Activated CD4-positive, alpha-beta T cell treated with anti-CD3 and anti-CD28 coated beads, Interleukin-2, amount 10 ng/mL, durations not matched to agents 7 days and 5 days (primary cell): ENCODE results near the gene RHBDF2. TPM values are rescaled to one million over a fixed set of nuclear protein-coding genes. Genes with fewer than 3 reads are reported as not detected.
A peak's percentile ranks its signal among the peaks of the same experiment; 100 is the strongest.

Source experiments
- CTCF ChIA-PET: fragments of 350-600 bp; sonication (Branson Sonifier 250); formaldehyde crosslinking; loops from one replicate; lab custom pipeline; 2021; ENCODE audit warnings: antibody characterized with exemption; lab: Charles Lee
- POLR2A ChIA-PET: fragments of 350-600 bp; sonication (Branson Sonifier 250); formaldehyde crosslinking; loops from one replicate; lab custom pipeline; 2021; ENCODE audit warnings: antibody characterized with exemption; lab: Charles Lee
- DNase-seq: peaks from one replicate; pipeline ENCODE4 v3.0.0-alpha.2; 2020
- H3K27ac Mint-ChIP-seq: one replicate; pipeline ENCODE4 v1.8.0; 2021; ENCODE audit warnings: mild to moderate bottlenecking, moderate library complexity, mixed read lengths
- H3K27me3 Mint-ChIP-seq: one replicate; pipeline ENCODE4 v1.8.0; 2021; ENCODE audit warnings: mixed read lengths
- H3K36me3 Mint-ChIP-seq: one replicate; pipeline ENCODE4 v1.8.0; 2021; ENCODE audit warnings: low read depth, mixed read lengths
- H3K4me1 Mint-ChIP-seq: one replicate; pipeline ENCODE4 v1.8.0; 2021; ENCODE audit warnings: mixed read lengths
- H3K4me3 Mint-ChIP-seq: one replicate; pipeline ENCODE4 v1.8.0; 2021; ENCODE audit warnings: mild to moderate bottlenecking, moderate library complexity, mixed read lengths
- H3K9me3 Mint-ChIP-seq: one replicate; pipeline ENCODE4 v1.8.0; 2021; ENCODE audit warnings: mixed read lengths
- total RNA-seq, 2 experiments: library from RNA; stranded (reverse); gene quantifications; one replicate each; pipeline ENCODE4 v1.2.3, GENCODE V29; 2021

The RHBDF2 gene
- 10 to 100 TPM; 37.1 to 41.6 TPM for total RNA-seq

GRCh38 chr17:76501018-76501826, at the start of gene RHBDF2:
Gene RHBDF2 (minus strand): TSS chr17:76501423. CDS start chr17:76481524, 19,899 bp downstream.
- ChIA-PET POLR2A (no interaction called here), CTCF (interaction anchor here (0.7 to 2.6 kb wide), 9 partner anchors 9 to 116 kb away, joined by 3 to 13 read pairs (median 4); partner anchors contain the start of gene UBE2O)
- no peaks in the 10 kb centered on the region for H3K9me3 Mint-ChIP-seq
- H3K4me3 Mint-ChIP-seq, result peak within 1 kb of the TSS; percentile 85
- peak; percentile 93 for DNase-seq
- H3K27ac Mint-ChIP-seq, result peak within 1 kb of the TSS; percentile 97
- peaks cover 5% of the 10 kb centered on the region for H3K36me3 Mint-ChIP-seq
- peaks cover 57% of the 10 kb centered on the region for H3K4me1 Mint-ChIP-seq
- no peaks in the 10 kb centered on the region for H3K27me3 Mint-ChIP-seq

GRCh38 chr17:76549539-76549938, 48.3 kb upstream of the RHBDF2 start:
- CTCF ChIA-PET, result interaction anchor here (0.6 to 1.1 kb wide), 3 partner anchors 9 to 539 kb away, joined by 3 to 7 read pairs (median 4); no protein-coding TSS in a partner anchor
- Mint-ChIP-seq H3K4me1 (peaks cover 10% of the 10 kb centered on the region), H3K9me3 (no peaks in the 10 kb centered on the region), H3K4me3 (no peak overlapping the region), H3K27ac (no peak overlapping the region), H3K27me3 (peaks cover 5% of the 10 kb centered on the region), H3K36me3 (peaks cover 2% of the 10 kb centered on the region)
- POLR2A ChIA-PET, result no interaction called here
- DNase-seq, result no peak

DNA sequence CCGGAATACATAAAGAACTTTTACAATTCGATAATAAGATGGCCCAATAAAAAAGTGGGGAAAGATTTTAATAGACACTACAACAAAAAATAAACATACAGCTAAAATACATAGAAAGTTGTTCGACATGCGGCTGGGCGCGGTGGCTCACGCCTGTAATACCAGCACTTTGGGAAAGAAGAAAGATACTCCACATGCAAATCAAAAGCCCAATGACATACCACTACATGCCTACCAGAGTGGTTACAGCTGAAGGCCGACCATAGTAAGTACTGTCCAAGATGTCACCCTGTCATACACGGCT, 47.9 kb upstream of the RHBDF2 start:
- ChIA-PET POLR2A (no interaction called here), CTCF (interaction anchor here (1.0 to 1.1 kb wide), 2 partner anchors 9 to 26 kb away, joined by 3 to 4 read pairs; no protein-coding TSS in a partner anchor)
- Mint-ChIP-seq H3K27me3 (peaks cover 5% of the 10 kb centered on the region), H3K4me3 (no peak overlapping the region), H3K9me3 (no peaks in the 10 kb centered on the region), H3K4me1 (peaks cover 9% of the 10 kb centered on the region), H3K27ac (no peak overlapping the region), H3K36me3 (peaks cover 2% of the 10 kb centered on the region)
- DNase-seq, result no peak

DNA sequence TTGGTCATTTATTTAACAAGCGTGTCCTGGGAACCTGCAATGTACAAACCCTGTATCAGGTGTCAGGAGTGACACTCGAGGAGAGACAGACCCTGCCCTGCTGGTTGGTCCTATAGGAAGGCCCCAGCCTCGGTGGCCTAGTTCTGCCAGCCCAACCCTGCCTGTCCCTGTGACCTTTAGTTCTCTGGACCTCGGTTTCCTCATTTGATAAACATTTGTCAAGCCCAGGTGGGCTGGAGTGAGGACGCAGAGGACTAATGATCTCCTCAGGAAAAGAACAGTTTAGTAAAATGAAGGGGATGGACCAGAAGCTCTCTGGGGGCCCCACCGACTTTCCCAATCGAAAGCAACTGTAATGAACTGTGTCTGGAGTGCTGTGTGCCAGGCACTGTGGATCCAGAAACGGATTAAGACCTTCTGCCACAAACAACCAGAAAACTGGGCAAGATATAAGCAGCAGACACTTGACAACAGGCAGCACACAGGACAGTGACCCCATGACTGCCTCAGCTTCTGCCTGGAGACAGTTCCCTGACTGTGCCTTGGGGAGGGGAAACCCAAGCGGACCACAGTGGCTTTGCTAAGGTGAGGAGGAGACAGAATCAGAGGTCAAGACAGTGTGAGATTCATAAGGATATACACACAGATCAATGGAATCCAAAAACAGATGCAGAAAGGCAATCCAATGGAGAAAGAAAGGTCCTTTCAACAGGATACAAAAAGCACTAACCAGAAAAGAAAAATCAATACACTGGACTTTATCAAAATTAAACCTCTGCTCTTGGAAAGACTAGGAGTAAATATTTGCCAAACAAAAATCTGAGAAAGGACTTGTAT, 47.4 kb upstream of the RHBDF2 start:
- POLR2A ChIA-PET, result no interaction called here
- no peak overlapping the region for H3K27ac Mint-ChIP-seq

GRCh38 chr17:76547642-76548202, 46.5 kb upstream of the RHBDF2 start:
- Mint-ChIP-seq H3K4me1 (peaks cover 12% of the 10 kb centered on the region), H3K9me3 (no peaks in the 10 kb centered on the region), H3K36me3 (no peaks in the 10 kb centered on the region), H3K4me3 (no peak overlapping the region), H3K27me3 (peaks cover 11% of the 10 kb centered on the region), H3K27ac (no peak overlapping the region)
- DNase-seq, result no peak
- ChIA-PET CTCF (interaction anchor here (2.0 to 3.3 kb wide), 2 partner anchors 10 to 25 kb away, joined by 7 to 19 read pairs; no protein-coding TSS in a partner anchor), POLR2A (no interaction called here)

More for the DNA sequence above, 47.4 kb upstream of the RHBDF2 start:
- Mint-ChIP-seq H3K36me3 (peaks cover 2% of the 10 kb centered on the region), H3K27me3 (peaks cover 9% of the 10 kb centered on the region), H3K4me3 (no peak overlapping the region), H3K4me1 (peaks cover 12% of the 10 kb centered on the region), H3K9me3 (no peaks in the 10 kb centered on the region)
- CTCF ChIA-PET, result interaction anchor here (1.1 kb wide), 1 partner anchor 26 kb away, joined by 4 read pairs; no protein-coding TSS in a partner anchor
- no peak for DNase-seq

- Mint-ChIP-seq H3K27ac (no peak overlapping the region), H3K4me1 (peaks cover 12% of the 10 kb centered on the region), H3K4me3 (no peak overlapping the region), H3K27me3 (peaks cover 14% of the 10 kb centered on the region), H3K9me3 (no peaks in the 10 kb centered on the region), H3K36me3 (no peaks in the 10 kb centered on the region)
- ChIA-PET POLR2A (no interaction called here), CTCF (interaction anchor here (1.4 to 3.3 kb wide), 3 partner anchors 11 to 162 kb away, joined by 4 to 19 read pairs (median 7); no protein-coding TSS in a partner anchor)
- peak; percentile 79 for DNase-seq
Measured at GRCh38 chr17:76547183-76547641, 46.0 kb upstream of the RHBDF2 start.

DNA sequence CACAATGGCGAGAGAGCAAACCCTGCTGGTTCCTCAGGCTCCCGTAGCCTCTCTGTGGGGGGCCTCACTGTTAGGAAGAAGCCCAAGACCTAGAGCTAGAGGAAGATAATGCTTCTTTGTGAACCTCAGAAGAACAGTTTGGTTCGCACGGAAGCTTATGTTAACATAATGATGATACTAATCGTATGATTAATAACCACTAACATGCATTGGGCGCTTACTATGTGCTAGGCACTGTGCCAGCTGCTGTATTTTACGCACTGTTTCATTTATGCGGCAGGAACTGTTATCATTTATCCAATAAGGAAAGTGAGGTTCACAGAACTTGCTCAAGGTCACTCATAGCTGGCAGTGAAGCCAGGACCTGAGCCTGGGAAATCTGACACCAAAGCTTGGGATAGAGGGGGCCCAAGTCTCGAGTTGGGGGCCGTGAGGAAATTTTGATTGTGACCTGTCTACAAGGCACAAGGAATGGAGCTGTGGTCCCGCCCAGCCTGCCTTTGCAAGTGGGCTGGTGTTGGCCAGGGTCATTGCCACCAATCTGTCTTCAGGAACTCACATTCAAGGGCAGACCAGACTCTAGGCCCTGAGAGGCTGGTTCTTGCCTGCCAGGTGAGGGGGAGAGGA, 45.4 kb upstream of the RHBDF2 start:
- ChIA-PET POLR2A (interaction anchor here (1.1 kb wide), 1 partner anchor 9 kb away, joined by 3 read pairs; no protein-coding TSS in a partner anchor), CTCF (interaction anchor here (1.1 to 3.3 kb wide), 4 partner anchors 11 to 161 kb away, joined by 3 to 19 read pairs (median 6); no protein-coding TSS in a partner anchor)
- Mint-ChIP-seq H3K4me1 (peaks cover 10% of the 10 kb centered on the region), H3K27me3 (peaks cover 19% of the 10 kb centered on the region), H3K4me3 (no peak overlapping the region), H3K27ac (no peak overlapping the region), H3K36me3 (no peaks in the 10 kb centered on the region), H3K9me3 (no peaks in the 10 kb centered on the region)
- DNase-seq, result no peak

- H3K27ac Mint-ChIP-seq, result no peak overlapping the region
Measured at GRCh38 chr17:76545918-76546555, 44.8 kb upstream of the RHBDF2 start.

GRCh38 chr17:76544546-76545365, 43.5 kb upstream of the RHBDF2 start:
- H3K36me3 Mint-ChIP-seq, result no peaks in the 10 kb centered on the region
- no peak overlapping the region for H3K27ac Mint-ChIP-seq
- POLR2A ChIA-PET, result no interaction called here
- H3K27me3 Mint-ChIP-seq, result peaks cover 29% of the 10 kb centered on the region
- no peak for DNase-seq
- H3K9me3 Mint-ChIP-seq, result no peaks in the 10 kb centered on the region
- no peak overlapping the region for H3K4me3 Mint-ChIP-seq
- H3K4me1 Mint-ChIP-seq, result peaks cover 7% of the 10 kb centered on the region
- CTCF ChIA-PET, result interaction anchor here (1.0 to 3.3 kb wide), 4 partner anchors 13 to 76 kb away, joined by 4 to 19 read pairs (median 7); no protein-coding TSS in a partner anchor

More at GRCh38 chr17:76545918-76546555, 44.8 kb upstream of the RHBDF2 start:
- ChIA-PET CTCF (interaction anchor here (0.9 to 3.3 kb wide), 6 partner anchors 12 to 161 kb away, joined by 3 to 19 read pairs (median 6); no protein-coding TSS in a partner anchor), POLR2A (interaction anchor here (1.1 kb wide), 1 partner anchor 10 kb away, joined by 3 read pairs; no protein-coding TSS in a partner anchor)
- Mint-ChIP-seq H3K27me3 (peaks cover 21% of the 10 kb centered on the region), H3K9me3 (no peaks in the 10 kb centered on the region), H3K4me3 (no peak overlapping the region), H3K36me3 (no peaks in the 10 kb centered on the region), H3K4me1 (peaks cover 7% of the 10 kb centered on the region)
- no peak for DNase-seq

- Mint-ChIP-seq H3K27ac (no peak overlapping the region), H3K36me3 (no peaks in the 10 kb centered on the region), H3K27me3 (peaks cover 37% of the 10 kb centered on the region), H3K4me3 (no peak overlapping the region), H3K4me1 (peaks cover 7% of the 10 kb centered on the region), H3K9me3 (no peaks in the 10 kb centered on the region)
- DNase-seq, result no peak
- ChIA-PET CTCF (interaction anchor here (0.8 to 3.3 kb wide), 3 partner anchors 8 to 21 kb away, joined by 4 to 19 read pairs (median 5); no protein-coding TSS in a partner anchor), POLR2A (no interaction called here)
Measured at GRCh38 chr17:76543826-76544545, 42.8 kb upstream of the RHBDF2 start.
